ENCODE data around the gene TSPAN5.

Gene TSPAN5

GRCh38 chr4:98447648-98448047 lies 210.8 kb downstream of the TSPAN5 start:
- Histone ChIP-seq H3K4me3 (ENCODE audit: low read length) (no peak overlapping the region), H3K4me1 (ENCODE audit: control insufficient read depth, insufficient read depth, low read length) (no peaks in the 10 kb centered on the region), H3K27ac (ENCODE audit: low read depth, low read length) (no peak overlapping the region), H3K9ac (ENCODE audit: low read length) (no peak overlapping the region), H3K36me3 (ENCODE audit: control insufficient read depth, insufficient read depth, low read length) (no peaks in the 10 kb centered on the region), H3K27me3 (ENCODE audit: control insufficient read depth, insufficient read depth, low read length) (no peaks in the 10 kb centered on the region)

DNA sequence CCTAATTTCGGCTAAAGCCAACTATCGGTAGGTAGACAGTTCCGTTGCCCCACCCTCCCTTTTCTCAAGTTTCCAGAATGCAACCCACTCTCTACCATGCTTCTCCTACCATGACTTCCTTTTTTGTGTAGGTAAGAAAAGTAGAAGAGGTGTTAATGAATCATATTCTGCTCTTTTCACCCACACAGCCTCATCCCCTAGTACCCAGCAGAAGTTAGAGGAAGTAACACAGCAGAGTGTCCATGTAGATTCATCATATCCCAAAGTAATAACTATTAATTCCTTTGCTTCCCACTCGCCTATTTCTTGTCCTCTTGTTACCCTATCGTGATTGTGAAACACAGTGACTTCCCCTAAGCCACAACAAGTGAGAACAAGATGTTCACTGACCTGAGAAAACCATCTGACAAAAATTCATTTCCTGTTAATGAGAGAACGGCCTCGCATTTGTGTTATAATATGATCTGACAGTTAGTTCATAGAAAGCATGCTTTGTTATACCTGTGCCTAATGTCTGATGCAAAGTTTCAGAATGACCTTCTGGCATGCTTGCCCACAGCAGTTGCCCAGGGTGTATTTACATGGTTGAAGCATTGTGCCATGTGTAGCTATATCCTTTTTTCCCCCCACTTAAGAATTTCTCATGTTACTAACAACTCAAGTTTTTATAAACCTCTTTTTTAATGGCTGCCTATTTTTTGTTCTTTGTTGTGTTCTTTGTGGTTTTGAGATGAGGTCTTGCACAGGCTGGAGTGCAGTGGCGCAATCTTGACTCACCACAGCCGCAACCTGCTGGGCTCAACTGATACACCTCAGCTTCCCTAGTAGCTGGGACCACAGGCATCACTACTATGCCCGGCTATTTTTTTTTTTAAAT lies 211.7 kb downstream of the TSPAN5 start:
- H3K4me3 ChIP-seq (ENCODE audit: low read length) = no peak overlapping the region
- H3K27ac ChIP-seq (ENCODE audit: low read depth, low read length) = no peak overlapping the region
- no peaks in the 10 kb centered on the region for H3K27me3 ChIP-seq (ENCODE audit: control insufficient read depth, insufficient read depth, low read length)

GRCh38 chr4:98444371-98444770 lies 214.0 kb downstream of the TSPAN5 start:
- H3K4me3 ChIP-seq (ENCODE audit: low read length) = no peak overlapping the region
- H3K4me1 ChIP-seq (ENCODE audit: control insufficient read depth, insufficient read depth, low read length) = no peaks in the 10 kb centered on the region
- peaks cover 6% of the 10 kb centered on the region for H3K36me3 ChIP-seq (ENCODE audit: control insufficient read depth, insufficient read depth, low read length)
- H3K27ac ChIP-seq (ENCODE audit: low read depth, low read length) = no peak overlapping the region
- no peak overlapping the region for H3K9ac ChIP-seq (ENCODE audit: low read length)
- no peaks in the 10 kb centered on the region for H3K27me3 ChIP-seq (ENCODE audit: control insufficient read depth, insufficient read depth, low read length)

More for the DNA sequence above, 211.7 kb downstream of the TSPAN5 start:
- Histone ChIP-seq H3K9ac (ENCODE audit: low read length) (no peak overlapping the region), H3K4me1 (ENCODE audit: control insufficient read depth, insufficient read depth, low read length) (no peaks in the 10 kb centered on the region), H3K36me3 (ENCODE audit: control insufficient read depth, insufficient read depth, low read length) (peaks cover 6% of the 10 kb centered on the region)

DNA sequence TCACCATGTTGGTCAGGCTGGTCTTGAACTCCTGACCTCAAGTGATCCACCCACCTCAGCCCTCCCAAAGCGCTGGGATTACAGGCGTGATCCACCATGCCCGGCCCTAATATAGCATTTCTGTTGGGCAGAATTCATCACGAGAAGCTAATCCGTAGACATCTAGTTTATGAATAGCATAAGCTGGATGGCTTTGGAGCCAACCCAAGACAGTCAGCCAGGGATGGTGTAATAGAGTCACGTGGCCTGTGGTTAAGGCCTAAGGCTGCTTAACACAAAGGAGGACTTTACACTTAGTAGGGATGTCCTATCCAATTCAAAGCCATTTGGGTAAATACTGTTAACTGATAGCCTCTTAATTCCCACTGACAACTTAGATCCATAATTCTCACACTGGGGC lies 223.6 kb downstream of the TSPAN5 start:
- Histone ChIP-seq H3K4me1 (ENCODE audit: control insufficient read depth, insufficient read depth, low read length) (no peaks in the 10 kb centered on the region), H3K36me3 (ENCODE audit: control insufficient read depth, insufficient read depth, low read length) (no peaks in the 10 kb centered on the region), H3K27ac (ENCODE audit: low read depth, low read length) (no peak overlapping the region), H3K27me3 (ENCODE audit: control insufficient read depth, insufficient read depth, low read length) (no peaks in the 10 kb centered on the region), H3K4me3 (ENCODE audit: low read length) (no peak overlapping the region), H3K9ac (ENCODE audit: low read length) (no peak overlapping the region)

DNA sequence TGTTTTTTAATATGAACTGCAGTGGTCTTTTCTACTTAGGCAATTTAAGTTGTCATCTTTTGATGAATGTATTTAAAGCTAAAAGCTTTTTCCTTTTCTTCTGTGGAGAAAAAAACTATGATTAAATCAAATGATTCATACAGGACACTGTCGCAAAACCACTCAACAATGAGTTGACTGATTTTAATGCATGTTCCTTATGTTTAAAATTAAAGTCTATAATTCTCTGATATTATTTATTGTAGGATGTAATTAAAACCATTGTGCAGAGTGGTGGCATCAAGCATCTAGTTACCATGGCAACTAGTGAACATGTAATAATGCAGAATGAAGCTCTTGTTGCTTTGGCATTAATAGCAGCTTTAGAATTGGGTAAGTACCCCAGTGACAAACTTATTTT lies 224.7 kb downstream of the TSPAN5 start:
- Histone ChIP-seq H3K36me3 (ENCODE audit: control insufficient read depth, insufficient read depth, low read length) (no peaks in the 10 kb centered on the region), H3K4me3 (ENCODE audit: low read length) (no peak overlapping the region), H3K4me1 (ENCODE audit: control insufficient read depth, insufficient read depth, low read length) (no peaks in the 10 kb centered on the region), H3K27ac (ENCODE audit: low read depth, low read length) (no peak overlapping the region), H3K27me3 (ENCODE audit: control insufficient read depth, insufficient read depth, low read length) (no peaks in the 10 kb centered on the region), H3K9ac (ENCODE audit: low read length) (no peak overlapping the region)

- H3K27me3 ChIP-seq (ENCODE audit: control insufficient read depth, insufficient read depth, low read length) = no peaks in the 10 kb centered on the region
- no peak overlapping the region for H3K27ac ChIP-seq (ENCODE audit: low read depth, low read length)
- no peaks in the 10 kb centered on the region for H3K36me3 ChIP-seq (ENCODE audit: control insufficient read depth, insufficient read depth, low read length)
- H3K4me3 ChIP-seq (ENCODE audit: low read length) = no peak overlapping the region
- no peak overlapping the region for H3K9ac ChIP-seq (ENCODE audit: low read length)
- no peaks in the 10 kb centered on the region for H3K4me1 ChIP-seq (ENCODE audit: control insufficient read depth, insufficient read depth, low read length)
Observed at GRCh38 chr4:98430708-98431403, 227.6 kb downstream of the TSPAN5 start.

GRCh38 chr4:98423009-98423408 lies 235.4 kb downstream of the TSPAN5 start:
- H3K27me3 ChIP-seq (ENCODE audit: control insufficient read depth, insufficient read depth, low read length) = no peaks in the 10 kb centered on the region
- no peaks in the 10 kb centered on the region for H3K4me1 ChIP-seq (ENCODE audit: control insufficient read depth, insufficient read depth, low read length)
- H3K9ac ChIP-seq (ENCODE audit: low read length) = no peak overlapping the region
- no peak overlapping the region for H3K27ac ChIP-seq (ENCODE audit: low read depth, low read length)
- H3K4me3 ChIP-seq (ENCODE audit: low read length) = no peak overlapping the region
- peaks cover 2% of the 10 kb centered on the region for H3K36me3 ChIP-seq (ENCODE audit: control insufficient read depth, insufficient read depth, low read length)

GRCh38 chr4:98421111-98421510 lies 237.3 kb downstream of the TSPAN5 start:
- Histone ChIP-seq H3K36me3 (ENCODE audit: control insufficient read depth, insufficient read depth, low read length) (peaks cover 2% of the 10 kb centered on the region), H3K4me3 (ENCODE audit: low read length) (no peak overlapping the region), H3K27ac (ENCODE audit: low read depth, low read length) (no peak overlapping the region), H3K4me1 (ENCODE audit: control insufficient read depth, insufficient read depth, low read length) (no peaks in the 10 kb centered on the region), H3K9ac (ENCODE audit: low read length) (no peak overlapping the region), H3K27me3 (ENCODE audit: control insufficient read depth, insufficient read depth, low read length) (no peaks in the 10 kb centered on the region)
